Naive thymus-derived CD4-positive, alpha-beta T cell (primary cell): ENCODE results near the gene XXYLT1. TPM values are rescaled to one million over a fixed set of nuclear protein-coding genes. Genes with fewer than 3 reads are reported as not detected.

Experiments used
- ATAC-seq: fragments of 150-1000 bp; cut with Tn5 transposase; 2 replicates; pipeline ENCODE4 v1.10.0; 2021; ENCODE audit warnings: mild to moderate bottlenecking, moderate library complexity
- CTCF ChIA-PET: fragments of 350-600 bp; sonication (Branson Sonifier 250); formaldehyde crosslinking; loops from one replicate; lab custom pipeline; 2021; ENCODE audit warnings: antibody characterized with exemption; lab: Charles Lee
- POLR2A ChIA-PET: fragments of 350-600 bp; sonication (Branson Sonifier 250); formaldehyde crosslinking; loops from one replicate; lab custom pipeline; 2021; ENCODE audit warnings: antibody characterized with exemption, inconsistent platforms; lab: Charles Lee
- DNase-seq, 9 donors: peaks; one replicate each; pipeline versions ENCODE4 v3.0.0 to v3.0.0-alpha.2; 2020 to 2022; ENCODE audit warnings: mixed read lengths in 1 of 9
- H3K27ac ChIP-seq: one replicate; pipeline ENCODE4 v1.7.0; 2013; ENCODE audit warnings: mild to moderate bottlenecking, low read depth, low read length, moderate library complexity
- H3K27me3 ChIP-seq, 2 donors: one replicate each; pipeline ENCODE4 v1.7.0; 2013; ENCODE audit warnings: low read length in 2 of 2, mild to moderate bottlenecking in 2 of 2, moderate library complexity in 2 of 2; ENCODE audit not compliant: control insufficient read depth in 2 of 2, insufficient read depth in 2 of 2
- H3K36me3 ChIP-seq, 3 experiments: 1 replicate in 2 of 3; 2 replicates in 1 of 3; pipeline ENCODE4 v1.7.0; 2013; ENCODE audit warnings: low read length in 3 of 3, mild to moderate bottlenecking in 3 of 3, moderate library complexity in 1 of 3; ENCODE audit not compliant: insufficient read depth in 3 of 3, control insufficient read depth in 2 of 3
- H3K4me1 ChIP-seq, 2 donors: one replicate each; pipeline ENCODE4 v1.7.0; 2013; ENCODE audit warnings: low read length in 2 of 2, mild to moderate bottlenecking in 2 of 2, moderate library complexity in 1 of 2; ENCODE audit not compliant: control insufficient read depth in 2 of 2, insufficient read depth in 2 of 2
- H3K4me3 ChIP-seq: 2 replicates; pipeline ENCODE4 v1.7.0; 2013; ENCODE audit warnings: mild to moderate bottlenecking, low read length
- H3K9me3 ChIP-seq, 3 experiments: 1 replicate in 2 of 3; 2 replicates in 1 of 3; pipeline ENCODE4 v1.7.0; 2013; ENCODE audit warnings: low read length in 3 of 3; ENCODE audit not compliant: control insufficient read depth in 2 of 3
- H3K27ac Mint-ChIP-seq, 9 donors: one replicate each; pipeline ENCODE4 v1.8.0; 2020 to 2022; ENCODE audit warnings: mixed read lengths in 9 of 9, mild to moderate bottlenecking in 8 of 9, moderate library complexity in 5 of 9, inconsistent platforms in 2 of 9
- H3K27me3 Mint-ChIP-seq, 5 donors: one replicate each; pipeline ENCODE4 v1.8.0; 2021 to 2022; ENCODE audit warnings: mixed read lengths in 5 of 5, mild to moderate bottlenecking in 1 of 5
- H3K36me3 Mint-ChIP-seq, 5 donors: one replicate each; pipeline ENCODE4 v1.8.0; 2020 to 2022; ENCODE audit warnings: mixed read lengths in 5 of 5, mild to moderate bottlenecking in 3 of 5, inconsistent platforms in 1 of 5
- H3K4me1 Mint-ChIP-seq, 7 donors: one replicate each; pipeline ENCODE4 v1.8.0; 2020 to 2022; ENCODE audit warnings: mixed read lengths in 7 of 7, mild to moderate bottlenecking in 3 of 7, inconsistent platforms in 1 of 7
- H3K4me3 Mint-ChIP-seq, 10 donors: one replicate each; pipeline ENCODE4 v1.8.0; 2020 to 2022; ENCODE audit warnings: mild to moderate bottlenecking in 10 of 10, mixed read lengths in 10 of 10, moderate library complexity in 6 of 10, inconsistent platforms in 2 of 10
- H3K9me3 Mint-ChIP-seq, 11 donors: one replicate each; pipeline ENCODE4 v1.8.0; 2020 to 2022; ENCODE audit warnings: mixed read lengths in 11 of 11, mild to moderate bottlenecking in 4 of 11, inconsistent platforms in 1 of 11, moderate library complexity in 1 of 11
- intact Hi-C, 2 donors: fragments of 100-400 bp; cut with micrococcal nuclease; formaldehyde crosslinking; loops; one replicate each; pipeline ENCODE4 v1.15.1; 2023
- polyA plus RNA-seq, 2 donors: library from polyadenylated mRNA; unstranded; fragments of 300-500 nt; fragmentation: Illumina TruSeq; gene quantifications; one replicate each; pipeline ENCODE4 v1.2.3, GENCODE V29; 2021
- total RNA-seq, 6 experiments: library from RNA in 5 of 6; stranded (reverse) in 5 of 6; gene quantifications; 1 replicate in 5 of 6; 2 replicates in 1 of 6; pipeline ENCODE4 v1.2.3 and lab custom pipeline; 2021 to 2026

Gene XXYLT1
- total and polyA plus RNA-seq, 7 experiments from 2014 or later, result 4.1 to 11.7 (median 7.2) TPM

DNA sequence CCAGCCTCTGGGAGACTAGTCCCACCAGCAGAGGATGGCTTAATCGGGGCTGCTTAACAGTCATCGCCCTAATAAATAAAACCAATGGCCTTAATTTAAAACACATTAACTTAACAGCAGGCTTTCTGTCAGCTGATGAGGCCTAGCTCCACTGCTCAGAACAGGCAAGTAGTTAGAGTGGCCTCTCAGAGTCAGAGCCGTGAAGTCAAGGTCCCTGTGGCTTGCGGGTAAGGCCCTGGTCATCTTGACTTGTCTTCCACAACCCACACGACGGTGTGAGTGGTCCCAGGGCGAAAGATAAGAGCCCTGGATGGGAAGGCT is 11.8 kb downstream of the XXYLT1 start:
- H3K4me3 Mint-ChIP-seq, result peak overlapping the region; percentile 17 to 68 (median 56)

DNA sequence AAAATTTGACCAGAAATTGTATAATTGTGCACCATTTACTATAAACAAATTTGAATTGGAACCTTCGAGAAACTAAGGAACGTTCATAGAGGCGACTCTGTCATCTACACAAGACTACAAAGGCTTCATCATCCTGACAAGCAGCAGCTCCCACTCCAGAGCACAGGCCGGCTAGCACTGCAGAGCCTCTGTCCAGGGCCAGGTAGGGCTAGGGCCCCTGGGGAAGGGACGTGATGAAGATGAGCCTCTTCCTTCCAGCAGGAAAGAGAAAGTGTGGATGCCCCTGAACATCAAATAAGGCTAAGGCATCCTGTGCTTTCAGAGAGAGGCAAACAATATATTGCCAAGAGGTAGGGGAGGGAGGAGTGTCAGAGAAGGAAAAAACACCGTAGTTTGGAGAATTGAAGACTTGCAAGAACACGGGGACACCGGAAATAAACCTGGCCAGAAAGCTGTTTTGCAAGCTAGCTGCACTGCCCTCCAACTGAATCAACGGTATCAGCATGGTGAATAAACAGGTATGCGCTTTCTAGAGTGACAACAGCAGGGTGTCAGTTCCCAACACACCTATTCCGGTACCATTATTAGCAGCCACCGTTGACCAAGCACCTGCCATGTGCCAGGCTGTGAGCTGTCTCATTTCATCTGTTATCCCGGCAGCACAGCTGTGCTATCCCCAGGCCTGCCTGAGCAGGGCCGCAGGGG is 12.4 kb downstream of the XXYLT1 start:
- CTCF ChIA-PET, result interaction anchor here (0.9 to 1.6 kb wide), 6 partner anchors 12 to 587 kb away, joined by 3 to 4 read pairs (median 4); partner anchors contain the start of gene XXYLT1
- POLR2A ChIA-PET, result interaction anchor here (0.6 to 1.2 kb wide), 6 partner anchors 11 to 587 kb away, joined by 3 to 5 read pairs (median 3); partner anchors contain the start of genes LSG1 and XXYLT1
- no peaks in the 10 kb centered on the region for H3K27me3 ChIP-seq
- ATAC-seq (no peak), DNase-seq (peak in 4 of 9 donors; percentile 17 to 25 (median 22))
- H3K9me3 ChIP-seq, result no peaks in the 10 kb centered on the region
- Mint-ChIP-seq H3K27me3 (no peaks in the 10 kb centered on the region), H3K4me3 (peak overlapping the region; percentile 17 to 68 (median 56)), H3K36me3 (no peaks in the 10 kb centered on the region), H3K9me3 (no peaks in the 10 kb centered on the region), H3K27ac (peak overlapping the region; percentile 68 to 90 (median 82)), H3K4me1 (peaks cover 12 to 20% (median 18%) of the 10 kb centered on the region in 7 donors)
- peak overlapping the region; percentile 73 for H3K27ac ChIP-seq
- intact Hi-C loops, result loop anchor here (1.0 kb wide), 3 partner anchors 152 to 573 kb away; partner anchors contain the start of gene FAM43A (in 1 of the 2)
- peaks cover 17 to 19% of the 10 kb centered on the region in 2 donors for H3K4me1 ChIP-seq
- H3K4me3 ChIP-seq, result no peak overlapping the region
- no peaks in the 10 kb centered on the region for H3K36me3 ChIP-seq

More for the DNA sequence above, 11.8 kb downstream of the XXYLT1 start:
- POLR2A ChIA-PET, result interaction anchor here (0.6 to 1.2 kb wide), 6 partner anchors 10 to 587 kb away, joined by 3 to 5 read pairs (median 3); partner anchors contain the start of genes LSG1 and XXYLT1
- peaks cover 12 to 22% (median 19%) of the 10 kb centered on the region in 7 donors for H3K4me1 Mint-ChIP-seq
- Histone ChIP-seq H3K4me3 (no peak overlapping the region), H3K9me3 (no peaks in the 10 kb centered on the region), H3K27me3 (no peaks in the 10 kb centered on the region), H3K27ac (peak overlapping the region; percentile 73), H3K4me1 (peaks cover 17 to 19% of the 10 kb centered on the region in 2 donors), H3K36me3 (no peaks in the 10 kb centered on the region)
- H3K27ac Mint-ChIP-seq, result peak overlapping the region; percentile 68 to 90 (median 82)
- DNase-seq (peak in 1 of 9 donors; percentile 8), ATAC-seq (no peak)
- intact Hi-C loops, result loop anchor here (1.0 kb wide), 3 partner anchors 153 to 574 kb away; partner anchors contain the start of gene FAM43A (in 1 of the 2)
- CTCF ChIA-PET, result interaction anchor here (0.9 to 1.6 kb wide), 6 partner anchors 11 to 588 kb away, joined by 3 to 4 read pairs (median 4); partner anchors contain the start of gene XXYLT1
- no peaks in the 10 kb centered on the region for H3K9me3 Mint-ChIP-seq
- no peaks in the 10 kb centered on the region for H3K36me3 Mint-ChIP-seq
- H3K27me3 Mint-ChIP-seq, result no peaks in the 10 kb centered on the region

GRCh38 chr3:195257454-195258448 is 13.2 kb downstream of the XXYLT1 start:
- Histone ChIP-seq H3K36me3 (no peaks in the 10 kb centered on the region), H3K9me3 (no peaks in the 10 kb centered on the region), H3K4me1 (peaks cover 17 to 19% of the 10 kb centered on the region in 2 donors), H3K27ac (no peak overlapping the region), H3K27me3 (no peaks in the 10 kb centered on the region), H3K4me3 (no peak overlapping the region)
- DNase-seq (peak in 1 of 9 donors; percentile 20), ATAC-seq (no peak)
- H3K27me3 Mint-ChIP-seq, result no peaks in the 10 kb centered on the region
- no peaks in the 10 kb centered on the region for H3K9me3 Mint-ChIP-seq
- H3K27ac Mint-ChIP-seq, result peak overlapping the region in 8 of 9 donors; percentile 71 to 90 (median 83)
- no peaks in the 10 kb centered on the region for H3K36me3 Mint-ChIP-seq
- CTCF ChIA-PET, result interaction anchor here (1.1 to 1.6 kb wide), 5 partner anchors 14 to 586 kb away, joined by 4 to 6 read pairs (median 4); partner anchors contain the start of gene XXYLT1
- H3K4me1 Mint-ChIP-seq, result peaks cover 12 to 20% (median 17%) of the 10 kb centered on the region in 7 donors
- POLR2A ChIA-PET, result interaction anchor here (0.5 to 1.4 kb wide), 4 partner anchors 13 to 1088 kb away, joined by 3 to 5 read pairs (median 4); partner anchors contain the start of genes LSG1 and XXYLT1
- H3K4me3 Mint-ChIP-seq, result peak overlapping the region in 5 of 10 donors; percentile 21 to 68 (median 58)
- intact Hi-C loops, result no loop called here

GRCh38 chr3:195256639-195257453 is 14.1 kb downstream of the XXYLT1 start:
- H3K36me3 ChIP-seq, result no peaks in the 10 kb centered on the region
- Mint-ChIP-seq H3K9me3 (peaks cover 0 to 2% (median 0%) of the 10 kb centered on the region in 11 donors), H3K36me3 (no peaks in the 10 kb centered on the region), H3K4me1 (peaks cover 13 to 20% (median 18%) of the 10 kb centered on the region in 7 donors), H3K4me3 (no peak overlapping the region), H3K27ac (peak overlapping the region in 6 of 9 donors; percentile 32 to 84 (median 72)), H3K27me3 (no peaks in the 10 kb centered on the region)
- POLR2A ChIA-PET, result interaction anchor here (1.4 kb wide), 1 partner anchor 586 kb away, joined by 3 read pairs; no protein-coding TSS in a partner anchor
- ATAC-seq (no peak), DNase-seq (peak in 1 of 9 donors; percentile 19)
- H3K27ac ChIP-seq, result no peak overlapping the region
- H3K4me3 ChIP-seq, result no peak overlapping the region
- H3K9me3 ChIP-seq, result no peaks in the 10 kb centered on the region
- H3K27me3 ChIP-seq, result no peaks in the 10 kb centered on the region
- CTCF ChIA-PET, result interaction anchor here (1.3 kb wide), 1 partner anchor 574 kb away, joined by 6 read pairs; no protein-coding TSS in a partner anchor
- intact Hi-C loops, result no loop called here
- H3K4me1 ChIP-seq, result peaks cover 17 to 19% of the 10 kb centered on the region in 2 donors

DNA sequence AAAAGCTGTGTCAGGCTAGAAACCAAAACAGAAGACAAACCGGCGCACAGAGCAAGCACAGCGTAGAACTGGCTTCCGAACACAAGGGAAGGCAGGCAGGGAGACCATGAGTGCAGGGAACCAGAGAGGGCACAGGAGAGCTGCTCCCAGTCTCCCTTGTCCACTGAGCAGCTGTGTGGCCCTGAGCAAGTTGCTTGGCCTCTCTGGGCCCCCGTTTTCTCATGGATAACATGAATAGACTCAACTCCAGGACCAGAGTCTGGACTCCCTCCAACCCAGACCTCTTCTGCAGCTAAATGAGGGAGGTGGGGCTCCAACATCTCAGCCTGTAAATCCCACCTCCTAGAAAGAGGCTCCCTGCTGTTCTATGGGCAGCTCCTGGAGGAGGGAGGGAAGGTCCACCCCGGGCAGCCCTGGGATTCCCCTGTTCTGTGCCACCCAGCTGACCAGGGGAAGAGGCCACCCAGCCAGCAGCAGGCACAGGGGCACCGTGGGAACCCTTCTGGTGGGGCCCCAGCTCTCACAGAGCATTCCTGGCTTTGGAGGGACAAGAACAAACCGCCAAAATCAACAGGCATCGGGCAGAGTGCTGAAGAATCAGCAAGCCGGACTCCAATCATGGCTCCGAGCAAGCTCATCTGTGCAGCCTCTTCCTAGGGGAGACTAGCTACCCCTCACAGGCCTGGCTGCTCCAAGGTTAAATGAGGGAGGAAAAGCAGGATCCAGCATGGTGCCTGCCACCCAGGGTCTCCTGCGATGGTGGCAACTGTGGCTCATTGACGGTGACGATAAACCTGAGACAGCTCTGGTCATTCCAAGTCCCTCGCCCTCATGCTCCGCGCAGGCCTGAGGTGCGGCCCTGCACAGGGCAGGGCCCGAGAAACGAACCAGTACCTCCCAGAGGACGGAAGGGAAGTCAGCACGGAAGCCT is 15.1 kb downstream of the XXYLT1 start:
- H3K27ac Mint-ChIP-seq, result peak overlapping the region in 2 of 9 donors; percentile 32 to 52
- H3K4me3 ChIP-seq, result no peak overlapping the region
- H3K36me3 ChIP-seq, result no peaks in the 10 kb centered on the region
- intact Hi-C loops, result no loop called here
- ChIA-PET CTCF (interaction anchor here (0.6 to 1.8 kb wide), 4 partner anchors 11 to 585 kb away, joined by 3 to 5 read pairs (median 4); no protein-coding TSS in a partner anchor), POLR2A (no interaction called here)
- ATAC-seq (no peak), DNase-seq (peak in 1 of 9 donors; percentile 19)
- no peaks in the 10 kb centered on the region for H3K27me3 ChIP-seq
- peaks cover 0 to 2% (median 0%) of the 10 kb centered on the region in 11 donors for H3K9me3 Mint-ChIP-seq
- no peak overlapping the region for H3K27ac ChIP-seq
- H3K36me3 Mint-ChIP-seq, result no peaks in the 10 kb centered on the region
- H3K4me1 ChIP-seq, result peaks cover 11% of the 10 kb centered on the region in 2 donors
- H3K9me3 ChIP-seq, result no peaks in the 10 kb centered on the region
- no peaks in the 10 kb centered on the region for H3K27me3 Mint-ChIP-seq
- H3K4me1 Mint-ChIP-seq, result peaks cover 14 to 19% (median 17%) of the 10 kb centered on the region in 7 donors
- H3K4me3 Mint-ChIP-seq, result peak overlapping the region in 1 of 10 donors; percentile 31
